Esophagus (tissue), 2 donors: ENCODE data around the gene BCAR3. TPM values are rescaled to one million over a fixed set of nuclear protein-coding genes. Genes with fewer than 3 reads are reported as not detected.

Experiments used
- H3K27ac ChIP-seq, 2 donors: one replicate each; pipeline ENCODE4 v1.5.1; 2013; ENCODE audit warnings: low read depth in 2 of 2, mild to moderate bottlenecking in 2 of 2, inconsistent platforms in 1 of 2, low read length in 1 of 2, moderate library complexity in 1 of 2
- H3K27me3 ChIP-seq, 2 donors: one replicate each; pipeline ENCODE4 v1.6.1; 2013; ENCODE audit warnings: low read length in 2 of 2, control low read depth in 1 of 2, mild to moderate bottlenecking in 1 of 2; ENCODE audit not compliant: insufficient read depth in 2 of 2, control insufficient read depth in 1 of 2
- H3K36me3 ChIP-seq, 2 donors: one replicate each; pipeline ENCODE4 v1.6.1; 2013; ENCODE audit warnings: low read length in 1 of 2; ENCODE audit not compliant: control insufficient read depth in 2 of 2, insufficient read depth in 2 of 2
- H3K4me1 ChIP-seq, 2 donors: one replicate each; pipeline ENCODE4 v1.6.1; 2013; ENCODE audit warnings: low read length in 1 of 2; ENCODE audit not compliant: control insufficient read depth in 2 of 2, insufficient read depth in 2 of 2
- H3K4me3 ChIP-seq, 2 donors: one replicate each; pipeline ENCODE4 v1.5.1; 2013; ENCODE audit warnings: low read length in 2 of 2, mild to moderate bottlenecking in 2 of 2, low read depth in 1 of 2, moderate library complexity in 1 of 2
- H3K9me3 ChIP-seq, 2 donors: one replicate each; pipeline ENCODE4 v1.6.1; 2013; ENCODE audit warnings: mild to moderate bottlenecking in 2 of 2, low read depth in 1 of 2, low read length in 1 of 2, moderate library complexity in 1 of 2; ENCODE audit not compliant: control insufficient read depth in 2 of 2, insufficient read depth in 1 of 2
- WGBS, 2 donors: extraction: QIAGEN DNeasy Blood & Tissue Kit; methylation state at CpG; one replicate each; pipeline ENCODE4 v1.1.7; 2013; 5-methylcytosine and 5-hydroxymethylcytosine counted together
- polyA plus RNA-seq, 2 donors: library from polyadenylated mRNA; stranded (reverse); fragments of 200-250 nt; gene quantifications; one replicate each; pipeline ENCODE4 v1.2.3, GENCODE V29; 2013
- donor health status: healthy with polysubstance abuse.
- donor health status: Bipolar disorder and iron deficiency.

Gene BCAR3
- polyA plus RNA-seq, 2 donors: 7.5 to 9.4 TPM

DNA sequence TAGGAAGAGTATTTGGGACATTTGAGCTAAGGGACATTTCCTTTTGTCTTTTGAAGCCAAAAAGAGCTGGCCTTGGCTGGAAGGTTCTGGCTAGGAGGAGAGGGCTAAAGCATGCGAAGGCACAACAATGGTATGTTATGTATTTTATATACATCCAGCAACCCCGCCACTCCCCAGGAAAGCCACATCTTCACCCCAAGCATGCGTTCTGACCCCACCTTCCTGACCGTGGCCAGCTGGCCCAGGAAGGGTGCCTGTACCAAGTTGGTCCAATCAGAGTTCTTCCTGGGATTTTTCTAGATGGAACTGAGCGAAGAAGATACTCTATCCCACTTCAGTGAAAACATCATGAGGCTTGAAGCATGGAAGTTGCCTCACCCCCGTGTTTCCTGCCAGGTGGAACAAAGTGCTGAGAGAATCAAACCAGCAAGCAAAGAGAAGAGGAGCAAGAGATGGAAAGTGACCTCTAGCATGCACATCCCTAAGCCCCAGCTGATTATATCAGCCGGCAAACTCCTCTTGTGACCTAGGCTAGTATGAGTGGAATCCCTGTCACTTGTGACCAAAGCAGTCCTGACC, 82.7 kb downstream of the BCAR3 start:
- H3K27me3 ChIP-seq: no peaks in the 10 kb centered on the region
- no peaks in the 10 kb centered on the region for H3K9me3 ChIP-seq
- no peak overlapping the region for H3K4me3 ChIP-seq
- 84 to 87% methylated on average over 7 of the region's 7 CpGs for WGBS, 2 donors
- H3K4me1 ChIP-seq: peaks cover 7 to 12% of the 10 kb centered on the region in 2 donors
- H3K27ac ChIP-seq: peak overlapping the region in 1 of 2 donors; percentile 22
- no peaks in the 10 kb centered on the region for H3K36me3 ChIP-seq

DNA sequence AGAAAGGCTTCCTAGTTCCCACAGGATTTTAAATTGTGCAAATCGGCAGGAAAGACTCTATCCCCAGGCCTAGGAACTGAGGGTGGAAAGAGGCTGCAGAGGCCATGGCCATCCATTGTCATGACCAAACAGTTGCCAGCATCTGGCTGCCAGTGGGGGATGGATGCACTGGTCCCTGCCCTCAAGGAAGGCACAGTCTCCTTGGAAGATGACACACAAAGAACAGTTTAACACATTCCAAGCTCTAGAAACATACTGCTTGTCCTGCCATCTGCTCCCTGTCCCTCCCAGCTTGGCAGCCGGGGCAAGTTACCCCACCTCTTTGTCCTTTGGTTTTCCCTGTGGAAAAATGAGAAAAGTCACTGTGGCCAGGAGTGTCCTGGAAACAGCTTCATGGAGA, 83.2 kb downstream of the BCAR3 start:
- no peak overlapping the region for H3K4me3 ChIP-seq
- H3K4me1 ChIP-seq: peaks cover 10 to 12% of the 10 kb centered on the region in 2 donors
- no peaks in the 10 kb centered on the region for H3K9me3 ChIP-seq
- H3K27ac ChIP-seq: peak overlapping the region in 1 of 2 donors; percentile 3
- H3K27me3 ChIP-seq: no peaks in the 10 kb centered on the region
- WGBS, 2 donors: 67 to 77% methylated on average over 2 of the region's 2 CpGs
- no peaks in the 10 kb centered on the region for H3K36me3 ChIP-seq

DNA sequence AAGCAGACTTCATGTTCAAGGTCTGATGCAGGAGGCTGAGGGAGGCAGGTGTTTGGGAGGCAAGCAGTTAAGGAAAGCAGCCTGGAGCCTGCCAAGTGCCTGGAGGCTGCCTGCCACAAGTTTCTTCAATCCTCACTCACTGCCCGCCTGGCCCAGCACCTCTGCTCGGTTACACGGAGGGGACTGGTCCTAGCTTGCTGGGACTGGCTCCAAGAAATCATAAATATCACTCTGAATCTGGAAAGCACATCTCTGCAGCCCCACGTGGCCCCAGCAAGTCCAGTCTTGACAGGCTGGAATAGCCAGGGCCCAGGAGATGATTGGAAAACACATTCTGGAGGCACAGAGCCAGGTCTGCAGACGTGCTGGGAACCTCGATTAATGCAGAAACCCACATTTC, 83.9 kb downstream of the BCAR3 start:
- 26 to 31% methylated on average over 6 of the region's 6 CpGs for WGBS, 2 donors
- Histone ChIP-seq H3K36me3 (no peaks in the 10 kb centered on the region), H3K4me3 (no peak overlapping the region), H3K4me1 (peaks cover 10 to 12% of the 10 kb centered on the region in 2 donors), H3K27me3 (no peaks in the 10 kb centered on the region), H3K27ac (no peak overlapping the region), H3K9me3 (no peaks in the 10 kb centered on the region)

DNA sequence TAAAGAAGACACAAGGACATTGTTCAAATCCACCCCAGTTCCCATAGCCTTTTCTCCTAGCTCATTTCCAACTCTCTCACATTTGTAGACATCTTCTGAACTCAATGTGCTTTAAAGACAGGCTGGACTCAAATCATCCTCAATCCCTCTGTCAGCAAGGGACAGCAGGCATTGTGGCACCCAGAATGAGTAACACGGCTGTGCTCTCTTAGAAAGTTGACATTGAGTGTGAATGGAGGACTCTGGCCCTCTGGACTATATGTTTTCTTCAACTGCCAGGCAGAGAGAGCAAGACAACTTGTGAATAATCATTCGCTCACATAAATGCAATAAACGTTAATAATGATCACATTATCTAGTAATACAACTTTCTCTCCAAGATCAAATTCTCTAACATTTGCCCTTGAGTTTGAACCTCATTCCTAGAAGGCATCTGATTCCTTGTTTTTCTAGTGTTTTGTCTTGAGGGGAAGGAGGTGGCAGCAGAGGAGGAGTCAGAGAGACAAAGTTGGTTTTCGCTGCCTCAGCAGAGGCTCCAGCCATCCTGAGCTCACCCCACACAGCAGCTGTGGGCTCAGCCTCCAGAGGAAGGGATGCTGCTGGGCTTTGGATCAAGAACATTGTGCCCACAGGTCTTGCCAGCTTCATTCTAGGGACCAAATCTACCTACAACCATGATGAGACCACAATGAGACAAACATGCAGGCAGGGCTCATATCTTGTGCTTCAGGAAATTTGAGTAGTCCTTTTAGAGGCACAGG, 85.1 kb downstream of the BCAR3 start:
- Histone ChIP-seq H3K4me1 (peaks cover 15 to 20% of the 10 kb centered on the region in 2 donors), H3K27ac (no peak overlapping the region)
- WGBS, 2 donors: 66 to 68% methylated on average over 4 of the region's 4 CpGs

DNA sequence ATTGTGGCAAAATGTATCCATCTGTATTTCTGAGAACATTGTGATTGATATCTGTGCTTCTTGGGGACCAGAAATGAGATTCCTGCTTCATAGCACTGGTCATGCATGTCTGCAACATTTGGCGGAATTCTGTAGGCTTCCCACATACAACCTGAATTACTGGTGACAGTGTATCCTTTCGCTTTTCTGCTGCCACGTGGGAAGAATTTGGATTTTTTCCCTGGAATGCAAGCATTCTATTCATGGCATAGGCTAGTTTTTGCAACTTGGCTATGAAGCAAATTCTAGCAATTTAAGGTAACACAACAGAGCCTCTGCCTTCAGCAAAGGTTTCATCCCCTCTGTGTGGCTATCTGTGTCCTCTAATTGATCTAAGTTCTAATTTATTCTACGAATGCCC, 85.9 kb downstream of the BCAR3 start:
- H3K36me3 ChIP-seq: peaks cover 0 to 2% of the 10 kb centered on the region in 2 donors
- H3K4me3 ChIP-seq: no peak overlapping the region
- no peaks in the 10 kb centered on the region for H3K27me3 ChIP-seq
- H3K27ac ChIP-seq: peak overlapping the region in 1 of 2 donors; percentile 3
- H3K9me3 ChIP-seq: no peaks in the 10 kb centered on the region
- peaks cover 15 to 20% of the 10 kb centered on the region in 2 donors for H3K4me1 ChIP-seq
- 46 to 64% methylated on average over 4 of the region's 4 CpGs for WGBS, 2 donors

More for the DNA sequence above, 85.1 kb downstream of the BCAR3 start:
- no peaks in the 10 kb centered on the region for H3K27me3 ChIP-seq
- H3K36me3 ChIP-seq: peaks cover 0 to 2% of the 10 kb centered on the region in 2 donors
- no peaks in the 10 kb centered on the region for H3K9me3 ChIP-seq
- no peak overlapping the region for H3K4me3 ChIP-seq

DNA sequence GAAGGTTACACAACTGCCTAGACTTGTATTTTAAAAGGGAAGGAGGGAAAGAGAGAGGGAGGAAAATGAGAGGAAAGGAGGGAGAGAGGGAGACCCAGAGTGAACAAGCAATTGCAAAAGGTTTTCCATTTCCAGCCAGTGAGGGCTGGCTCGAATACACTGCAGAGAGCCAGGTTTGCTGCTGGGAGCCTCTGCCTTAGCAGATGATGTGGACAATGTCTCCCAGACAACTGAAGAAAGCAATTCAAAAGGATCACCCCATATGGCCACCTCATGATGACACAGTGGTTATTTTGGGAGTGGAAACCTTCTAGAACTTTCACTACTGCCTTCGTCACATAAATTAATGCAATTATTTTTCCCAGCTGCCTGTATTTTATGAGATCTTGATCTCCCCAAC, 86.4 kb downstream of the BCAR3 start:
- Histone ChIP-seq H3K9me3 (no peaks in the 10 kb centered on the region), H3K36me3 (peaks cover 0 to 2% of the 10 kb centered on the region in 2 donors), H3K27ac (no peak overlapping the region), H3K27me3 (no peaks in the 10 kb centered on the region), H3K4me3 (no peak overlapping the region), H3K4me1 (peaks cover 15 to 20% of the 10 kb centered on the region in 2 donors)
- 67 to 73% methylated on average over 2 of the region's 2 CpGs for WGBS, 2 donors

DNA sequence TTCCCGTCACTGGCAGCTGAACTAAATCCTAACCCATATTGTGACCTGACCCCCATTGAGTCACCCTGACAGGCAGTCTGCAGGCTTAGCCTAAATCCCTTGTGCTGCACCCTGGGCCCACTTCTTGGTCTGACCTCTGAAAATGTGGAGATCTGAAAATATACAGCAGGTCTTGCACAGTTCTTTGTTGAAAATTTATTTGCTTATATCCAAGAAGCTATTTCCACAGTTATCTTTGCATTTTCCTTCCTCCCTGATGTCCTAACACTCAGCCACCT, 87.1 kb downstream of the BCAR3 start:
- Histone ChIP-seq H3K27me3 (no peaks in the 10 kb centered on the region), H3K4me3 (no peak overlapping the region), H3K36me3 (peaks cover 0 to 2% of the 10 kb centered on the region in 2 donors), H3K27ac (no peak overlapping the region), H3K9me3 (no peaks in the 10 kb centered on the region), H3K4me1 (peaks cover 15 to 20% of the 10 kb centered on the region in 2 donors)
- 77 to 79% methylated on average over 1 of the region's 1 CpG for WGBS, 2 donors

DNA sequence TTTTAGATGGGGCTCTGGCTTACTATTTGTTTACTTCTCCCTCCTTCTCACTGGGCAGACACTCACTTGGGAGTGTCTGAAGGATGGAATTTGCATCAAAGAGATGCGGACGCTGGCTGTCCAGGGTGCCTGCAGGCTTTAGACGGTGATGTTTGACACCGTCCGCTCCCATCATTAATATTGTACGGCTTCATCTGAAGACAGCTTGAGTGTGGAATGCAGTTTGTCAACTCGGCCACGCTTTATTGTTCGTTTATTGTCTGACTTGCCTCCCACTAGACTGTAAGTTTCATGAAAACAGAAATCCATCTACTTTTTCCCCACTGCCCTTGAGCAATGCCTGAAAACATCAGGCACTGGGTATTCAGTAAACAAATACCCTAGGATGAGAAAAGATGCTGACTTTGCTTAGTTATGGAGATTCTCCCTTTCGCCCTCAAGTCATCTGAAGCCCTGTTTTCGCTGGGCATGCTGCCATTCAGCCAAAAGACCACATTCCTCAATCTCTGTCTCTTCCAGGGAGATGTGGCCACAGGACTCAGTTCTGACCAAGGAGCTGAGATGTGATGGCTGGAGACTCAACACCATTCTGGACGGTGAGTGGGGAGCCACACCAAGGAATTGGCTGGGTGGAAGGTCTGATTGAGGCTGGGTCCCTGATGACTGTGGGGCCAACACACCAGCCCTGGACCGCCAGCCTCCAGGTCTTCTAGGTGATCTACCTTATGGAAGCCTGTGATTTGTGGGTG, 87.6 kb downstream of the BCAR3 start:
- WGBS, 2 donors: 56 to 60% methylated on average over 13 of the region's 13 CpGs
- H3K36me3 ChIP-seq: peaks cover 0 to 3% of the 10 kb centered on the region in 2 donors
- no peak overlapping the region for H3K4me3 ChIP-seq
- H3K9me3 ChIP-seq: no peaks in the 10 kb centered on the region
- H3K27ac ChIP-seq: peak overlapping the region in 1 of 2 donors; percentile 48
- H3K4me1 ChIP-seq: peaks cover 10 to 20% of the 10 kb centered on the region in 2 donors
- H3K27me3 ChIP-seq: no peaks in the 10 kb centered on the region

DNA sequence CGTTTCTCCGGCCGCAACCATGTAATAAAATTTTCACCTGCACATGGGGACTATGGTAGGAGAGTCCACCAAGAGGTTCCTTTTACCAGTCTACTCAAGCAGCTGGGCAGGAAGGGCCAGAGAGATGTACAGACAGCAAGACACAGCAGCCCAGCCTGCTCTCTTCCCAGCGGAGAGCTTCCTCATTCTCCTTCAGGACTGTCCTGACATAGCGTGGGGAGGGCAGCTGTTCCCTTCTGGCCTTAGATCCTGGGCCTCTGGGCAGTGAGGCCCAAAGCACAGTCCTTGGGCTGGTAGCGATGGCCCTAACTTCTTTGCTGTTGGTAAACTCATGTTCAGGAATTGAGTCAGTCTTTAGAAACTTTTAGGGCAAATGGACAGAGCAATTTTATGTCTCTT, 89.1 kb downstream of the BCAR3 start:
- WGBS, 2 donors: 61 to 92% methylated on average over 6 of the region's 6 CpGs
- Histone ChIP-seq H3K36me3 (peaks cover 0 to 11% of the 10 kb centered on the region in 2 donors), H3K4me3 (no peak overlapping the region), H3K27me3 (no peaks in the 10 kb centered on the region), H3K4me1 (peaks cover 3 to 17% of the 10 kb centered on the region in 2 donors), H3K27ac (peak overlapping the region; percentile 6 to 48), H3K9me3 (no peaks in the 10 kb centered on the region)
